Cardiac muscle cell (in vitro differentiated cells and primary cell): ENCODE measurements around the gene CORT. TPM values are rescaled to one million over a fixed set of nuclear protein-coding genes. Genes with fewer than 3 reads are reported as not detected.
A peak's percentile ranks its signal among the peaks of the same experiment; 100 is the strongest.

ENCODE experiments used
- DNase-seq, 2 donors: peaks; one replicate each; pipeline versions ENCODE4 v3.0.0 to v3.0.0-alpha.2; 2010 to 2017; ENCODE audit warnings: low read depth in 1 of 2, low spot score in 1 of 2
- H3K27ac ChIP-seq: fragments of 200-600 bp; sonication (generic); 2 replicates; pipeline ENCODE4 v1.5.1; 2016
- H3K27me3 ChIP-seq: fragments of 200-600 bp; sonication (generic); 2 replicates; pipeline ENCODE4 v1.6.0; 2016; ENCODE audit warnings: control low read depth
- H3K36me3 ChIP-seq: fragments of 200-600 bp; sonication (generic); 2 replicates; pipeline ENCODE4 v1.5.1; 2016; ENCODE audit warnings: control low read depth
- H3K4me1 ChIP-seq: fragments of 200-600 bp; sonication (generic); 2 replicates; pipeline ENCODE4 v1.8.1; 2017; ENCODE audit warnings: low read depth, mild to moderate bottlenecking, mixed run types
- H3K4me3 ChIP-seq: fragments of 200-600 bp; sonication (generic); 2 replicates; pipeline ENCODE4 v1.5.1; 2016; ENCODE audit warnings: mild to moderate bottlenecking
- H3K9me3 ChIP-seq: fragments of 200-600 bp; sonication (generic); 2 replicates; pipeline ENCODE4 v1.5.1; 2017; ENCODE audit warnings: low read depth, mild to moderate bottlenecking, control low read depth
- CTCF ChIP-seq: IDR thresholded peaks from 2 replicates; pipeline ENCODE4 v1.5.1; 2012; ENCODE audit warnings: low read depth, mild to moderate bottlenecking, low read length
- polyA plus RNA-seq: library from polyadenylated mRNA; unstranded; fragments of >200 nt; fragmentation: Nextera tagmentation; extraction: Ambion mirVana; gene quantifications from 2 replicates; pipeline ENCODE4 v1.2.1, GENCODE V29; 2016
- total RNA-seq: library from RNA; depleted of rRNA; stranded (reverse); fragments of >200 nt; gene quantifications from 2 replicates; pipeline ENCODE4 v1.2.3, GENCODE V29; 2016

CORT gene
- total and polyA plus RNA-seq, 2 experiments from 2014 or later = 2.3 TPM

- DNase-seq = peak in 1 of 2 donors; percentile 41
- Histone ChIP-seq H3K4me1 (peaks cover 4% of the 10 kb centered on the region), H3K27ac (no peak overlapping the region), H3K27me3 (no peaks in the 10 kb centered on the region), H3K9me3 (no peaks in the 10 kb centered on the region), H3K36me3 (no peaks in the 10 kb centered on the region), H3K4me3 (peak overlapping the region; percentile 59)
- TF ChIP-seq CTCF = no peak
These were observed 20.0 kb upstream of the CORT start for GRCh38 chr1:10429868-10430215.

DNA sequence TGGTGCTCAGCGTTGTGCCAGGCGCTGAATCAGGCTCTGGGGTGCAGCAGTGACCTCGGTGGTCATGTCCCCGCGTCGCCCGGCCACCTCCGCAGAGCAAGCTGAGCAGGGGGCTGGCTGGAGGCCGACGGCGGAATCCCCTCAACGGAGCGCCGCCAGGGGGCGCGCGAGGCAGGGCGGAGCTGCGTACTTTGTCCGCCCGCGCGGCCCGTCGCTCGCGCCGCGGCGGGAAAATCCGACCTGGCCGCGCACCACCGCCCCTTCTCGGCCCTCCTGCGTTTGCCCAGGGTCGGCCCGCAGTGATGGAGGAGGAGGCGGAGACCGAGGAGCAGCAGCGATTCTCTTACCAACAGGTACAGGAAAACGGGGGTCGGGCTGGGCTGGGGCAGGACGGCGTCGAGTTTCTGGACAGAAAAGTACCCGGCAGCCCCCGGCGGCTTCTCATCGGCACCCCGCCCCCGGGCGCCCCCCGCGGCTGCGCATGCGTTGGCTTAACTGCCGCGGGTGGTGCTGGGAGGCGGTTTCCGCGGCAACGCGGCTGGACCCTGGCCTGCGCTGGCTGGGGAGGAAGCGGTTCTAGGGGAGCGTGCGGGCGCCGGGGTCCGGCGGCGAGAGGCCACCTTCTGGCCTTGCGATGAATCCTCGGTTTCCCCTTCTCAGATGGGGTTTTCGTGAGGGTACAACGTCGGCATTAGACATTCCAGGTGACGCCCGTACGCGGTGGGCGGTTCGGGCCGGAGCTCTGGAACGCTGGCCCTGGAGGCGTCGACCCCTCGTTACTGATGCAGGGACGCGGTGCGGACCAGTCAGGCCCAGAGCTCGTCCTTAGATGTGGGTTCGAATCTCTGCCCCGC lies 19.4 kb upstream of the CORT start, which contains the start of gene CENPS:
CENPS (plus strand) TSS at position 218 of the 854 bp plus-strand sequence; CDS start at position 303, 85 bp downstream.
- H3K9me3 ChIP-seq = no peaks in the 10 kb centered on the region
- TF ChIP-seq CTCF = peak; percentile 86
- peak within 1 kb of the TSS; percentile 29 for H3K27ac ChIP-seq

DNA sequence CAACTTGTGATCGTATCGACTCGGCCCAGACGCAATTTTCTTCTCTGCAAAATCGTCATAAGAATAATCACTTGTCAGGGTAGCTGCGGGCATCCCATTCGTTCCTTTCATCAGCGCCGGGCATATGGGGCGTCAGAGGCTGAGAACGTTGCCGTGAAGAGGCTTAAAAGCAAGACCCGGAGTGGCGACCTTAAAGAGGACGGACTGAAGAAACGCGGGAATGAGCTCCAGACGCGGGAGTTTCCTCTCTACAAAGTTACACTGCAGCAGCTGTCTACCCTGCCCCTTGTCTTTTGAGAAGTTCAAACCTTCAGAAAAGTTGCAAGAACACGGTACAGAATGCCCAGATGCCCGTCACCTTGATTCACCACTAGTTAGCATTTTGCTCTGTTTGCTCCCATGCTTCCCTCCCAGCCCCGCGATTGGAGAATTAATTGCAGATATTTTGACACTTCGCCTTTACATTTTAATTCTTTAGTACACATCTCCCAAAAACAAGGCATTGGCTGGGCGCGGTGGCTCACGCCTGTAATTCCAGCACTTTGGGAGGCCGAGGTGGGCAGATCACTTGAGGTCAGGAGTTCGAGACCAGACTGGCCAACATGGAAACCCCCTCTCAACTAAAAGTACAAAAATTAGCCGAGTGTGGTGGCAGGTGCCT lies 18.6 kb upstream of the CORT start:
- DNase-seq = peak; percentile 12 to 38
- Histone ChIP-seq H3K4me3 (peak overlapping the region; percentile 59), H3K36me3 (no peaks in the 10 kb centered on the region), H3K9me3 (no peaks in the 10 kb centered on the region), H3K4me1 (peaks cover 4% of the 10 kb centered on the region), H3K27ac (peak overlapping the region; percentile 29), H3K27me3 (no peaks in the 10 kb centered on the region)
- no peak for TF ChIP-seq CTCF

More for the DNA sequence above, 19.4 kb upstream of the CORT start, which contains the start of gene CENPS:
- H3K27me3 ChIP-seq = no peaks in the 10 kb centered on the region
- peak; percentile 92 to 93 for DNase-seq
- peaks cover 4% of the 10 kb centered on the region for H3K4me1 ChIP-seq
- no peaks in the 10 kb centered on the region for H3K36me3 ChIP-seq
- H3K4me3 ChIP-seq = peak within 1 kb of the TSS; percentile 59

DNA sequence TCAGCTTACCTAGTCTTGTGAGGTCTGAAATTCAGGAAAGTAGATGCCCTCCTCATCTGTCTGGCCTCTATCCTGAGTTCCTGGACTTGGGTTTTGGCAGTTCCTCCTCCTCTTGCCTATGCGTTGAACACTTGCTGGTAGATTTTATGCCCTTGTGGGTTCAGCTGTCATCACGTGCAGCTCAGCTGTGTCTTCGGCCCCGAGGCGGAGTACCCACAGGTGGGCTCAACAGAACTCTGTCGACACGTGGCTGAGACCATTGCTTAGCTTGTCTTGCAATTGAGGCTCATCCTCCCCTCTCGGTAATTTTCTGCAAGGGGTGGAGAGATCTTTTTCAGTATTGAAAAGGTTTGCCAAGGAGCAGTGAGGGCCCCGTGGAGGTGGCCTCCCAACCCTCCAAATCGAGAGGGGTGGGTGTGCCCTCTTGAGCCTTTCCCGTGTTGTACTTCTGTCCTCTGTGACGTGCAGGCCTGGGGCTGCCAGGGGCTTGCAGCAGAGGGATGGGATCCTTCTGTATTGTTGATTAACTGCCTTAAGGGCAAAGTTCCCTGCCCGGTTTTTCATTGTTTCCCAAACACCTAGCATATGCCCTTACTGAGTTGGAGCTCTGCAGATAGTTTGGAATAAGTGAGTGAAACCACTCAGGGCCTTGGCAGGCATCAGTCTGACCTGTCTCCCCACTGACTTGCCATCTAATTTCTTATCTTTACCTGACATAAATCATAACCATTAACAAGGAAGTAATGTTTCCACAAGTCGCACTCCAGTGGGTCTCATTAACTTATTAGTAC lies 16.7 kb upstream of the CORT start:
- no peaks in the 10 kb centered on the region for H3K9me3 ChIP-seq
- TF ChIP-seq CTCF = no peak
- H3K4me3 ChIP-seq = no peak overlapping the region
- H3K4me1 ChIP-seq = peaks cover 4% of the 10 kb centered on the region
- no peak overlapping the region for H3K27ac ChIP-seq
- H3K27me3 ChIP-seq = no peaks in the 10 kb centered on the region
- no peak for DNase-seq
- no peaks in the 10 kb centered on the region for H3K36me3 ChIP-seq

GRCh38 chr1:10433790-10434189 lies 16.0 kb upstream of the CORT start:
- Histone ChIP-seq H3K36me3 (no peaks in the 10 kb centered on the region), H3K4me1 (peaks cover 8% of the 10 kb centered on the region), H3K27ac (no peak overlapping the region), H3K9me3 (no peaks in the 10 kb centered on the region), H3K4me3 (no peak overlapping the region), H3K27me3 (no peaks in the 10 kb centered on the region)
- TF ChIP-seq CTCF = no peak
- no peak for DNase-seq
